Stimulated activated CD4-positive, alpha-beta T cell treated with anti-CD3 and anti-CD28 coated beads, Interleukin-1b, Interleukin-23, amount 100 ng/mL, for 48 hours (primary cell): ENCODE results near the gene RAB22A.
"Not testable (repeated sequence)": the region's sequence is repeated elsewhere in the genome, so short reads cannot be mapped to it uniquely, and the experiment has no call there.

Experiments
- DNase-seq: peaks from one replicate; pipeline ENCODE4 v3.0.0-alpha.2; 2020

The RAB22A gene

DNA sequence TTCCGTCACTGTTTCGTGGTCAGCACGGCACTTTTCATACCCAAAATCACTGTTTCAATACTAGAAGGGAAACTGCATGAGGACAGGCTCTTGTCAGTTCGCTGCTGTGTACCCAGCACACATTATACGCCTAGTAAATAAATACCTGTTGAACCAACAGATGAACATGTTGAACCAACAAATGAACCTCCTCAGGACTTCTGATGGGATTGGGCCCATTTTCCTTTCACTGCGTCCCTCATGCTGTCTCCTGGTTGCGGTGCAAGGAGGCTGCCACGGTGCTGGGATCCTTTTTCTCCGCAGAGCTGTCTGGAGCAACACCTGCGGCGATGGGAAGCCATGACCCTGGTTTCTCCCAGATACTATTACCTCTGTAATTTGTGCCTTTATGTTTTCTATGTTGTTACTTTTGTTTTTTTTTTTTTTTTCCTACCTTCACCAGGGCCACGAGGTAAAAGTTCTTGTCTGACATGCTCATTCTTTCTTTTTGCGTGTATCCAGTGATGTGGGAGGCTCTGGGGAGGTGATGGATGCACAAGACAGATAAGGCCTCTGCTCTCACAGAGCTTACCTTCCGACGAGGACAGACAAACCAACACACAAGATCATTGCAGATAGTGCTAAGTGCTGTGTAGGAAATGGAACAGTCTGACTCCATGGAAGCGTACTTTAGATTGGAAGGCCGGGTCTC is 80.6 kb downstream of the RAB22A start:
- no peak for DNase-seq

DNA sequence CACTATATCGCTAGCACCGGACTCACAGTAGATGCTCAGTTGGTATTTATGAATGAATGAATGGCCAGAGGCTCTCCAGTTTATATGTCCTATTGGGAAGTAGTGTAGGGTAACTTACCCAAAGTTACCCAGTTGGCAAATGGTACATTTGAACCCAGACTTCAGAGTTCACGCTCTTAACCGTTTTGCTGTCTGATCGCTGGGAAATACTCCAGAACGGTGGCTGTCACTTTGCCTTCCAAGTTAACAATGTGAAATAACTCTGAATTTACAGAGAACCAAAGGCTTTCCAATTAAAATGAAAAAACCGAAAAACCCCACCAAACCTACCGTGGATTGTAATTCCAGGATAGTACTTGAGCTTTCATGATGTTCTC is 81.1 kb downstream of the RAB22A start:
- DNase-seq: no peak

DNA sequence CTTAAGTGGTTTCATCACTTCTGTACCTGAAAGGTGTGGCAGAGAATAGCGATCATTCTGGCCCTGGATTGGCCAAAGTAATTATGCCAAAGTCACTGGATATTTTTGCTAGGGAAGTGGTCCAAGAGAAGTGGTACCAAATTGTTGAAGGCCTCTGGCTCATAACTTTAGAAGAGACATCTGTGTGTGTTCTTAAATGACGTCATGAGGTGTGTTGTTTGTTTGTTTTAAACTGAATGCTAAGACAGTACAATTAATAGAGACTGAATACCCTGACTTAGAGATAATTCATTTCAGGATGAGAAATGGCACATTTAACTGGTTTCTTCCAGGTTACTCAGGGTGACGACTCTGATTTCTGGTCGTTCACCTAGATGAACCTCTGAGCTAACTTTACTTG is 82.8 kb downstream of the RAB22A start:
- no peak for DNase-seq

DNA sequence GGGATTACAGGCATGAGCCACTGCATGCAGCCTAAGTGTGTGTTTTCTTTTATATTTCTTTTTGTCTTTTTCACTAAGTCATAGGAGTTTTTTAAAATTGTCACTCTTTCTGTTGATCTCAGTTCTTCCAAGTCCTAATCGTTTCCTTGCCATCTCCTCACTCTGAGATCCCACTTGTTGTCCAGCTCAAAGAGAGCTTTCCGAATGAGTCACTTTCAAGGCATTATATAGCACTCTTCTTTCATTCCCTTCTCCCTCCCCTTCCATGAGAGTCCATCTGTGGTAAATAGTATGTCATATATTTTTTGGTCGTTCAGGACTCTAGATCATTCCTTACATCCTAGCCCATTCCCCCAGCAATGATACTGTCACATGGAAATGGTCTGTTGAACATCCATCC is 83.8 kb downstream of the RAB22A start:
- DNase-seq: no peak

DNA sequence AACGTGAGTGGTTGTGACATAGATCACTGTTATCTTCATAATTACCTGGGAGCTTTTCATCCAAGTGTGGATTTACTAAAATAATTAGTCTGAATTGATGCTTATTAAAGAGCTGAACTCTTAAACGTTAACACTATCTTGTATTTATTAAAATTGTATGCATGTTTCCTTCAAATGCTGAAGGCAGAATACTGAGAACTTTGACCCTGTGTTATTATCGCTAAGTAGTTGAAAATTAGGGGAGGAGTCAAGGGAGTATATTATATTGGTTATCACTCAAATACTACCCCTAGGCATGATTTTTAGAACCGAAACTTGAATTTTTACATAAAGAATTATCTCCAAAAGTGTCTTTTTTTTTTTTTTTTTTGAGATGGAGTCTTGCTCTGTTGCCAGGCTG is 85.3 kb downstream of the RAB22A start:
- DNase-seq: no peak

DNA sequence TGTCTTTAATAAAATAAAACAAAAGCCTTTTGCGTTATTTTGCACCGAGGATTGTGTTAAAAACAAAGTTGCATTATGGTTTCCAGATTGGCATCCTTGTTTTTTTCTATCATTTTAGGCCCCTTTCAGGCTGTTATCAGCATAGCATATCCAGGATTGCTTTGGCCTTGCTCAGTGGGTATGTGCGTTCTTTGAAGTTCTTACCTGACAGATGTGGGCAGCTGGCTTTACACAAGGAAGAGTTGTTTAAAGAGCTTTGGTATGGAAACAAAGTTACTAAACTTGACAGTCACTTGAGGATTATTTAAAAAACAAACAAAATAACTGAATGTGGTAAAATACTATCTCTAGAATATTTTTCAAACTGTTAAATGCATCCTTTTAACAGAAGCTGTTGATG is 86.1 kb downstream of the RAB22A start:
- no peak for DNase-seq

DNA sequence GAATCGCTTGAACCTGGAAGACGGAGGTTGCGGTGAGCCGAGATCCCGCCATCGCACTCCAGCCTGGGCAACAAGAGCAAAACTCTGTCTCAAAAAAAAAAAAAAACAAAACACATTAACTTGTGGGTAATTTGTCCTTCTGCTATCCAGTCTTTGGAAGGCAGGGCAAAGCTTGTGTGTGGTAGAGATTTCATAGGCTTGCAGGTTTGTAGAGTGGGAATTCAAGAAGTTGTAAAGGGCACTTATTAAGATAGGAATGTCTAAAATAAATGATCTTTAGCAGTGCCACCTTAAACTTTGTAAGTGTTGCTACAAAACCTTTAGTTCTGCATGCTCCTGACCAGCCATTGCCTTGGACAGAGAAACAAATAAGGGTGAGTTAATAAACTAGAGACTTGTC is 87.9 kb downstream of the RAB22A start:
- no peak for DNase-seq

DNA sequence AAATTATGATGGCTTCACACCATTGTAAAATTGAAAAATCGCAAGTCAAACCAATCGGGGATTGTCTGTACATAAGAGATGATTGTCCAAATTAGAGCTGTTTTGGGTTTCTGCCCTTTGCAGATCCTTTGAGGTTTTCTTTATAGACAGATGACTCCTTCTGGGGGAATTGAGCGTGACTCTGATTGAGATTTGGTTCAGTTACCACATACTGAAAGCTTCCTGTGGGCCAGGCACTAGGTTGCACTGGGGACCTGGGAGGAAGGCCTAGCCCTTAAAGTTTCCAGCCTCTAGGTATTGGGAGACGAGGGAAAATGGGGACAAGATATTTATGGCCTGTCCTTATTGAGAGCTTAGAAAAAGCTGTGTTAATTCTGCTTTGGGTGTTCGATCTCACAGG is 88.7 kb downstream of the RAB22A start:
- no peak for DNase-seq

DNA sequence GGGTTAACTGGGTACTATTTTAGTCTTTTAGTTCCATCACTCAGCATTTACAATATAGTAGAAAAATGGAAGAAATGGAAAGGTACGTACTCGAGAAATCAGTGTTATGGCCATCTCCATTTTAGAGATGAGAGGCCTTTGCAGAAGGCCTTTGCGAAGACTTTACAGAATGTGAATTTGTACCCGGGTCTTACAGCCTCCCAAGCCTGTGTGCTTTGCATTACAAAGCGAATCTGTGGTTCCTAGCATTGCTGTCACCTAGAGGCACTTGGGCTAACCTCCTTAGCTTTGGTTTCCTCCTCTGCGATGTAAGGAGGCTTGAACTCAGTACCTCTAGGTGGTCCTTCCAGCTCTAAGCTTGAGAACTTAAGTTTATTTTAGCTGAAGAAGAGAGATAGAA is 90.4 kb downstream of the RAB22A start:
- DNase-seq: no peak

DNA sequence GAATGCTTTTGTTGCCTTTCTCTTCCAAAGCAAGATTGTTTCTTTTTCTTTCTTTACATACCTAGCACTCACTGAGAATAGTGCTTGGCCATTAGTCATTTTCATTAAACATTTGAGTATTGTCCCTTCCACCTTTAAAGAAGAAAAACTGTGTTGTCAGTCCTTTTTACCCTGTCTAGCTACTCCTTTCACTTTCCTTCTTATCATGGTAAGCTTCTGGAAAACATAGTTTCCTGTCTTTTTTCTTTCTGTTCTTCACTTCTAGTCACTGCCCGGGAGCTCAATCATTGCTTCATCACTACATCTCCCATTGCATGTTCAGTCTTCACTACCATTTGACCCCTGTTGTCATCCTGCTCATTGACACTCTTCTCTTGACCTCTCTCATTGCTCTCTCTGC is 91.6 kb downstream of the RAB22A start:
- no peak for DNase-seq

DNA sequence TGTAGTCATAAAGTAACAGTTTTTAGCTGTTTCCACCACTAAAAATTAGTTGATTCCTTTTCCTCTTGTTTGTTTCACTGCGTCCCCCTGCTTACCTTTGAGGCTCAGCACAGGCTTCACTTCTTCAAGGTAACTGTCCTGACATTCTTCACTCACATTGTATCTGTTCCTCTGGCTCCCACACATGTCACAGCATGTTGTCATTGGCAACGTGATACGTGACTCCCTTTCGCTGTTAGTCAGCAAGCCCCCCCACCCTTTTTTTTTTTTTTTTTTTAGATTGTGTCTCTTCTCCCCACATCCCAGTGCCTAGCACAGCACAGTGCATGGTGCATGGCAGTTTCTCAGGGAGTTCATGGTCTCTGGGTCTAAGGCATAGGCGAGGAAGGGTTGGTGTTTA is 92.8 kb downstream of the RAB22A start:
- DNase-seq: no peak

DNA sequence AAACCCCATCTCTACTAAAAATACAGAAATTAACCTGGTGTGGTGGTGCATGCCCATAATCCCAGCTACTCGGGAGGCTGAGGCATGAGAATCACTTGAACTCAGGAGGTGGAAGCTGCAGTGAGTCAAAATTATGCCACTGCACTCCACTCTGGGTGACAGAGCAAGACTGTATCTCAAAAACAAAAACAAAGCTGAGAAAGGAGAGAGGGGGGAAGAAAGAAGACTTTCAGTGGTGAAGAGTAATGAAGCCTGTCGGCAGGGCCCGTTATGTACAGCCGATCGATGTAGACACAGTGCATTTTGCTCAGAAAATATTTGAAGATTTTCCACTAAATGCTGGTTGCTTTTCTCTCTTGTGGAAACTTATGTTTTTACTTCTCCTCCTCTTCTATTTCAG is 93.3 kb downstream of the RAB22A start:
- no peak for DNase-seq

DNA sequence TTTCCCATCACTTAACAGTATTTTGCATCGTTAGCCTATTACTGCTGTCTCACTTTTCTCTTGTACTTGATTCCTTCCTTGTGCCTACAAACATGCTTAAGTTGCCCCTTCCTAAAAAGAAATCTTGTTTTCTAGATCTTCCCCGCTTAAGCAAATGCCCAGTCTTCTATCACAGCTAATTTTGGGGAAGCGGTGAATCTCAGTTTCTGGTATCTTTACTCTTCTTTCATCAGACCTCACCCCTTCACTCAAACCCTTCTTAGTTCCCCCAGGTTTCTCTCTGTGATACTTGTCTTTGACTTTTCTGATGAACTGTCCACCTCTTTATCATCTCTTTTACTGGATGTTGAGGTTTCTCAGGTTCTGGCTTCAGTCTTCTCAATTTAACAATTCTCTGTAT is 93.8 kb downstream of the RAB22A start:
- no peak for DNase-seq

DNA sequence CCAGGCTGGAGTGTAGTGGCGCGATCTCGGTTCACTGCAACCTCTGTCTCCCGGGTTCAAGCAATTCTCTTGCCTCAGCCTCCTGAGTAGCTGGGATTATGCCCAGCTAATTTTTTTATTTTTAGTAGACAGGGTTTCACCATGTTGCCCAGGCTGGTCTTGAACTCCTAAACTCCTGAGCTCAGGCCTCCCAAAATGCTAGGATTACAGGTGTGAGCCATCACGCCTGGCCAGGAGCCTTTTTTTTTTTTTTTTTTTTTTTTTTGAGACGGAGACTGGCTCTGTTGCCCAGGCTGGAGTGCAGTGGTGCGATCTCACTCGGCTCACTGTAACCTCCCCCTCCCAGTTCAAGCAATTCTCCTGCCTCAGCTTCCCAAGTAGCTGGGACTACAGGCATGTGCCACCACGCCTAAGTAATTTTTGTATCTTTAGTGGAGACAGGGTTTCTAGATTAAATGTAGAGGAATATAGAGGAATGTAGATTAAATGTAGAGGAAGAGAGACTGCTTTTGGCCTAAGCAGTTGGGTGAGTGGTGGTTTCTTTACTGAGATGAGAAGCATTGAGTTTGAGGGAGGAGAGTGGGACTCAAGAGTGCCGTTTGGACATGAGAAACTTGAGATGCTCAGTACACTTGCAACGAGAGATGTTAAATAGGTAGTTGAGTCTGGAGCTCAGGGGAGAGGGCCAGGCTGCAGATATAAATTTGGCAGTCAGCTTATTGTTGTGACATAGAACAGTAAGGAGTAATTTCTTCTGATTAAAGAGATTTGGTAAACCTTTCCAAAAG is 96.2 kb downstream of the RAB22A start:
- DNase-seq: no peak

DNA sequence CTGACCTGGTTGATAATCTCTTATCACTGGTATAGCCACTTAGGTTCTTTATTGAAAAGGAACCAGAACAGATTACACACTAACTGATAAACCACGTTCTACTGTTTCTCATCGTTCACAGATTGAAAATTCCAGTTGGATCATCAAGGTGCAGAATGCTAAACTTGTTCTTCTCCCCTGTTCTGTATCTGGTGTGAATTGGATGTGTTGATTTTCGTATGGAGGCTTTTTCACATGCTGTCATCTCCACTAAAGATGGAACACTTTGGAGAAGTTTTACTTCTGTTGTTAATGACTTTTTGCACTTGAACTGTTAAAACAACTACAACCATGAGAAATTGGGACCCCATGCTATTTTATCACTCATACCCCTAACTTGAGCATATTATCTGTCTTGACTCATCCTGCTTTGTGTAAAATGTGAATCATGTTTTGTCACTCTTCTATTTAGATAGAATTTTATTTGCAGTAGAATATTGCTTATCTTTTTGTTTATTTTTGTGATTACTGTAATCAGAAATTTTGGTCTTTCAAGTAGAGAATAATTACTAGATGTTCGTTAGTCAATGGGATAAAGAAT is 97.0 kb downstream of the RAB22A start:
- no peak for DNase-seq

DNA sequence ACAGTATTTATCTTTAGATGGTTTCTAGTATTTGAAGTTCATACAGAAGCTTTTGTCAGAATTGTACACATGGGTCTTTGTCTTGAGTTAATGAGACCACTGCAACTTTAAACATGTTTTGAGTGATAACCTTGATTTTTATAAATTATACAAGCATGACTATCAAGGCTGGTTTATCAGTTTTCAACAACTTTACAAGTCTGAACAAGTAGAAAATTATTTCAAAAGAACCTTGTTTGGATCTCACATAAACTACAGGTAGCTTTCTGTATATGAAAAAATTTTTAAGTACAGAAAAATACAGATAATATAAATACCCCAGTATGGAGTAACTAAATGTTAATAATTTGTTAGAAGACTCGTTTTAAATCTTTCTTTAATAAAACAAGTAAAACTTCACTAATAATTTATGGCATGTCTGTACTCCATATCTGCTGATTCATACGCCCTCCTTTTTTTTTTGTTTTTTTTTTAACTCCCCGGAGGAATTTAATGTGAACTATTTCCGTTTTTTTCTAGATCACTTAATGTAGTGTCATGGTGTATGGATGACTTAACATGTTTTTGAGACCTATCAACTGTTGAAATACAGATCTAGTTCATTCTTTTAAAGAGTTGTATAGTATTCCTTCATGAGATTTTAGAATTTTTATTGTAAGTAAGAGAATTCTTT is 97.8 kb downstream of the RAB22A start:
- DNase-seq: no peak

DNA sequence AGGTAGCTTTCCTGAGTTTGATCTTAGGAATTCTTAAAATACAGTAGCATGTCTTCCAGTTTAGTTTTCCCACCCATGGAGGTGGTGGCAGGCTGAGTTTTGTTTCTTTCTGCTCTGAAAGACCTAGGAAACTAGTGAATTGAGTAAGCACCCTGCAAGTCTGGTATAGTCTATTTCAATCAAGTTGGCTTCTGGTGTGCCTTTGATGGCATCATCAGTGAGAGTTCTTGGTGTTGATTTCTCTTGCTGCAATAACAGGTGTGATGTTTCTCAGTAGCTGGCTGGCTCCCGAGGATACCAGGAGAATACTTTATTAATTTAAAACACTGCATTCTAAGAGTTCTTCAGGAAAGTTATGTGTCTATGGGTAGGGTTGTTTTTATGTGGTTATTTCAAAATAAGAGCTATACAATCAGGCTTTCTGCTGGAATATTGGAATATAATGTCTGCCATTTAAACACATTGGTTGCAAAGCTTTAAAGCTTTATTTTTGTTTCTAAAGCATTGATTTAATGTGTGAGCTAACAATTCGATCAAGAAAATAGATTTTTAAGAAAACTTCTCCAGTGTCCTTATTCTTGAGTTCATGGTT is 98.5 kb downstream of the RAB22A start:
- DNase-seq: no peak

DNA sequence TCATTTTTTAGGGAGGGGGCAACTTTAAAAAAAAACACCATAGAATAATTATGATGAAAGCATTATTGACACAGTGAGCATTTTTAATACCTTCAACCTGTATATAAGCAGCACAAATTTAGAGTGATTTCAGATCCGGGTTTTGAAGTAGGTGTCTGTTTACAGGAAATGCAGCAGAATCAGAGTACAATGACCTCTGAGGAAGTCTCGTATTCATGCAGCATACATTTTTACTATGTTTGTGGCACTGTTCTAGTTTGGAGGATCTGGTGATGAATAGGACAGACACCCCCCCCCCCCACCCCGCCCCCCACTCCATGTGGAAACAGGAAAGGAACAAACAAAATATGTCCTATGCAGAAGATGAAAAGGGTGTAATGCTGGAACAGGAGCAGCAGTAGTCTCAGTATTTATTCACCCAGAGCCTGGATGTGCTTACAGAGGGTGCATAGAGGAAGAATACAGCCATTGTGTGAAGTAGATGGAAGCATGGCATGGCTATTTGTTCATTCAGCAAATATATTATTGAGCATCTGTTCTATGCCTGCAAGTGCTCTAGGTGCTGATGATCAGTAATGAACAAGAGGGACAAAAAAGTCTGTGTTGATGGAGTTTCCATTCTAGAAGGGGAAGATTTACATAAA is 99.2 kb downstream of the RAB22A start:
- no peak for DNase-seq

DNA sequence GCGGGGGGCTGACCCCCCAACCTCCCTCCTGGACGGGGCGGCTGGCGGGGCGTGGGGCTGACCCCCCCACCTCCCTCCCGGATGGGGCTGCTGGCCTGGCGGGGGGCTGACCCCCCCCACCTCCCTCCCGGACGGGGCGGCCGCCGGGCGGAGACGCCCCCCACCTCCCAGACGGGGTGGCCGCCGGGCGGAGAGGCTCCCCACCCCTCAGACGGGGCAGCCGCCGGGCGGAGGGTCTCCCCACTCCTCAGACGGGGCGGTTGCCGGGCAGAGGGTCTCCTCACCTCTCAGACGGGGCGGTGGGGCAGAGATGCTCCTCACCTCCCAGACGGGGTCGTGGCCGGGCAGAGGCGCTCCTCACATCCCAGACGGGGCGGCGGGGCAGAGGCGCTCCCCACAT is 104.7 kb downstream of the RAB22A start:
- DNase-seq: not testable (repeated sequence)

DNA sequence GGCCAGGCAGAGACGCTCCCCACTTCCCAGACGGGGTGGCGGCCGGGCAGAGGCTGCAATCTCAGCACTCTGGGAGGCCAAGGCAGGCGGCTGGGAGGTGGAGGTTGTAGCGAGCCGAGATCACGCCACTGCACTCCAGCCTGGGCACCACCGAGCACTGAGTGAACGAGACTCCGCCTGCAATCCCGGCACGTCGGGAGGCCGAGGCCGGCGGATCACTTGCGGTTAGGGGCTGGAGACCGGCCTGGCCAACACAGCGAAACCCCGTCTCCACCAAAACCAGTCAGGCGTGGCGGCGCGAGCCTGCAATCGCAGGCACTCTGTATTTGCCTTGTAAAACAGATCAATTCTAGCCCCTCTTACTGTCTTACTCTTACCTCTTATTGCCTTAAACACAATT is 105.3 kb downstream of the RAB22A start:
- DNase-seq: not testable (repeated sequence)

DNA sequence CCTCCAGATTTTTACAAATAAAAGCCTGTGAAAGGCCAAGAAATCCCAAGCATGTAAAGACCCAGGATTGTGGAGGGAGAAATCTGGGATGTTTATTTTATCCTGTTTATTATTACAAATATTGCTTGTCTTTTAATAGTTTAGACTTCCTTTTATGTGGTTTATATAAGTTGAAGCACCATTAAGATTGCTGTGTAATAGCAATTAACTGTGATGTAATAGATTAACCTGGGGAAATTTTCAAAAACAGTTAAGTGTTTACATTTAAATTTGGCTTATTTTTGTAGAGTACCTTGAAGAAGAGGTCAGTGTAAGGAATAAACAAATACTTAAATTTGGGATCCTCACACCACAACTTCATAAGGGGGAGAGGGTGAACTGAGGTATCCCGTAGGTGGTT is 106.5 kb downstream of the RAB22A start:
- DNase-seq: no peak

DNA sequence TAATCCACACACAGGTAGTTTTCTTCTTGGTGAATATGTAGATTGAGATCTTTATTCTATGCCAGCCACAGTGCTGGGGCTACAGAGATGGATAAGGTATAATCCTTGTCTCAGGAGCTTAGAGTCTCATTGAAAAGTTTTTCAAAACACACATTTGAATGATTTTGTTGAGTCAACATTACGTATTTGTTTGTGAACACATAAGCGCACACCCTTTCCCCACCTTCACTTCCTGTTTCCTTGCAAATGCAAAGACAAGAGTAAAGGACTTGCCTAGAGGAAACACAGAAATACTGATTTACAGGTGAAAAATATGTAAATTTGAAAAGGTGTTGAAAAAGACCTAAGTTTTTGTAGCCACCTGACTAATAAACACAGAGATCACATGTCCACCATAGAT is 107.3 kb downstream of the RAB22A start:
- DNase-seq: no peak
